Stimulated activated CD4-positive, alpha-beta T cell treated with anti-CD3 and anti-CD28 coated beads, Interleukin-4, amount 100 ng/mL, for 48 hours (primary cell): ENCODE measurements around the gene BMPR1B.
"Not testable (repeated sequence)": the region's sequence is repeated elsewhere in the genome, so short reads cannot be mapped to it uniquely, and the experiment has no call there.

Experiments used
- DNase-seq, 2 donors: peaks; one replicate each; pipeline ENCODE4 v3.0.0-alpha.2; 2020; ENCODE audit warnings: low read depth in 2 of 2

The BMPR1B gene

DNA sequence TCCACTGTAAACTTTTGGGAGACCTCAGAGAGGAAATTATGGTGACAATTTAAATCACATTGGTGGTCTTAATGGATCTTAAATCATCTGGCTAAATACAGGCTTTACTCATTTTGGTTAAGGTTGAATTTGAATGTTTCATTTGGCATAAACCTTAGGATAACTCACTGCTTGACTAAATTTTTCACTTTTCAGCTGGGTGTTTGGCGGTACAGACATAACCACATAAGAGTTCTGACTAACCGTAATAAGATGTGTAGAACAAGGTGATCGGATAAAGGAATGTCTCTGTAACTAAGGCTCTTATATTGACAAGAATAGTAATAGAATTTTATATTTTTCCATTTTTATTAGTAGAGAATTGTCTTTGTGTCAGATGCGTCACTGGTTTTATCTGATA lies 281.0 kb downstream of the BMPR1B start:
- DNase-seq, result no peak

DNA sequence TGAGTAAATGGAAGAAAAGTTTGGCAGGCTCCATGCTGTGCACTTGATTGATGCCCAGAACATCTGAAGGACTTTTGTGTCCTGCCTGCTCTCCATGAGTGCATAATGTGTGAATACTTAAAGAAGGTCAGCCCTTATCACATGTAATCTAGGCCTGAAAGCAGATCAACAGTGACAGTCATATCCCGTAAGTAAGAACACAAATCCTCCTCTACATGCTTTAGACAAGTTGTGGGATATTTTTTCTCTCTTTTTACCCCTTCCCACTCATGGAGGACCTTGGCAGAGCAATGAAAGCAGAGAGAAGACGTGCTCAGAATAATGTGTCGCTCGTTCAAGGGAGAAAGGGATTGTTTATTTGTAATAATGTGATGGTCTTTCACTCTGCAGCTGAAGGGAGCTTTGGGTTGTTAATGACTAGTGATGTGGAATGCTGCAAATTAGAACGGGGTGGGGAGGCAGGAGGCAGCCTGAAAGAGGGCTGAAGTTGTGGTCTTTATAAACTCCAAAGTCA lies 286.6 kb downstream of the BMPR1B start:
- no peak for DNase-seq

DNA sequence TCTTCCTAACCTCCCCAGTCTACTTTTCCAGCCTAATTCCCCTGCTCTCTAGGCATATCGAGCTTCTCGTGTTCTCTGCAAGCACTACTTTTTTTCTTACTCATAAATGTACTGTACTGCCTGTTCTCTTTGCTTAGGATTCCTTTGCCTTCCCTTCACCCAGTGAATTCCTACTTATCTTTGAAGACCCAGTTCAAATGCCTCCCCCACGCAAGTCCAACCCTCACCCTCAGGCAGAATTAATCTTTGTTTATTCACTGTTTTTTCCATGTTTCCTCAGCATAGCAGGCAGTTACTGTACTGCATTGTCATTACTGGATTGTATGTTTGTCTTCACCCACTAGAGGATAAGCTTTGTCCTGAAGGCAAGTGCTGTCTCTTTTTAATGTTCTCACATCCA lies 287.7 kb downstream of the BMPR1B start:
- no peak for DNase-seq

DNA sequence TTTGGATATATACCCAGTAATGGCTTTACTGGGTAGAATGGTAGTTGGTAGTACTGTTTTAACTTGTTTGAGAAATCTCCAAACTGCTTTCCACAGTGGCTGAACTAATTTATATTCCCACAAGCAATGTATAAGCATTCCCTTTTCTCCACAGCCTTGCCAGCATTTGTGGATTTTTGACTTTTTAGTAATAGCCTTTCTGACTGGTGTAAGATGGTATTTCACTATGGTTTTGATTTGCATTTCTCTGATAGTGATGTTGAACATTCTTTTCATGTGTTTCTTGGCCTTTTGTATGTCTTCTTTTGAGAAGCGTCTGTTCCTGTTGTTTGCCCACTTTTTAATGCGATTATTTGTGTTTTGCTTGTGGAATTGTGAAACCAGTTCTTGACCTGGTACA lies 290.5 kb downstream of the BMPR1B start:
- DNase-seq, result no peak

DNA sequence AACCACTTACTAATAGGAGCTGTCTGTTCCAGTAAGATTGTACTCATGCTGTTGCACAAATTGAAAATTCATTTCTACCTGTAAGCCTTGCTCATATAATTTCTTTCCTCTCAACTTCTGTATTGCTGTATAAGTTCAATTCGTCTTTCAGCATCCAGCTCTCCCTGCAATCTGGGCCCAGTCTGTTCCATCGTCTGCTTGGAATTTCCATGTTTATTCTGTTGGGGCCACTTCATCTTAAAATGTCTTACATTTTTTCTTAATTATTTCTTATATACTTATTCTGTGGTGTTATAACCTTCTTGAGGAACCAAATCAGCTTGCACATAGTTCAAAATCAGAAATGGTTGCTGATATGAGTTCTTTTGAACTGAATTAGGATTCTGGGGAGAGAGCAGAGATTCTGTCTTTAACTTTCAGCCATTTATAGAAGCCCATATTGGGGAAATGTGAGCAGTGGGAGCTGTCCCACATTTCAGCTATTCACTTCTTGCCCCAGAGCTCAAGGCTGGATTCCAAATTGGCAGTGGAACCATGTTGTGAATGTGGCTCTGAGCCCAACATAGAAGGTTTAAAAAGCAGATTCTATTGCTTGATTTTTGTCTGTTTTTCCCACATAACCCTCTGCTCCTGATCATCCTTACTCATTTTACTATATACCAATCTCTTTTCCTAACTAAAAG lies 291.9 kb downstream of the BMPR1B start:
- no peak for DNase-seq

DNA sequence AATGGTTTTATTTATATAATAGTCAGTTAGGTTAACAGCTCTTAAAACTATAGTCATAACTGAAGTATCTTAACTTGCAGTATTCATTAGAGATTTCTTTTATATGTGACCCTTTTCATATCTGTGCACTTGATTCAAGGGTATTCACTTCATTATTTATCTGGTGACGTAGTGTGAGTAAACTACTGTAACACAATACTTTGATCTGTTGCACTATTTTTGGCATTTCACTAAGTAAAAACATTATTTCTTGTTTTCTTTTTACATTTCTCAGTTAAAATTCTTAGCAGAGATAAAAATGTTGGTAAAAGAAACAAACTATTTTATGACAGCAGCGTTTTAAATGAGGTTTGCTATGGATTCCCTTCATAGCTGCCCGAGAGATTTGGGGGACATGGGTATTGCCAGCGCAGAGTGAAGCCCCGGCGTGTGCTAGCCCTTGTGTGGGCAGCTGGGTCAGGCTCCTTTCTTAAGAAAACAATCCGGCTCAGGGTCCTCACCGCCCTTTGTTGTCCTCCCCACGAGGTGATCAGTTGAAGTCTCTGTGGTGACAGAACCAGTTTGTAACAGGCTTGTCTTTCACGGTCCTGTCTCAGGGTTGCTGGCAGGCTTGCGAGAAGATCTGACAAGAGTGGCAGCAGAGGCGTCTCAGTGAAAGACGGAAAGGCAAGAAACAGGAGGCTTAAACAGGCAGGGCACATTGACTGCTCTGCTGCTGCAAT lies 293.4 kb downstream of the BMPR1B start:
- DNase-seq, result no peak

DNA sequence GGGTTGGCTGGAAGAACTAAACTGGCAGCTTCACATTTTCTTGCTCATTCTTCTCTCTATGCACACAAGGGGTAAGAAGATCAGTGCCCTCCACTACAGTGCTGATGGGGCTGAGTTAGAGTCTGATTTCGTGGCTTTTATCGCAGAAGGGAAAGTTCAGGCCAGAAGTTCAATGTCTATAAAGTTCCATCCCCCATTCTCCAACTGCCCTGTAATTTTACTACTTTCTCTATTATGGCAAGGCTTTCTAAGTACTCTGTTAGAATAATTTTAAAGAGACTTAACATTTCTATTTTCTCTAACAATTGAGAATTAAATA lies 293.9 kb downstream of the BMPR1B start:
- DNase-seq, result no peak

DNA sequence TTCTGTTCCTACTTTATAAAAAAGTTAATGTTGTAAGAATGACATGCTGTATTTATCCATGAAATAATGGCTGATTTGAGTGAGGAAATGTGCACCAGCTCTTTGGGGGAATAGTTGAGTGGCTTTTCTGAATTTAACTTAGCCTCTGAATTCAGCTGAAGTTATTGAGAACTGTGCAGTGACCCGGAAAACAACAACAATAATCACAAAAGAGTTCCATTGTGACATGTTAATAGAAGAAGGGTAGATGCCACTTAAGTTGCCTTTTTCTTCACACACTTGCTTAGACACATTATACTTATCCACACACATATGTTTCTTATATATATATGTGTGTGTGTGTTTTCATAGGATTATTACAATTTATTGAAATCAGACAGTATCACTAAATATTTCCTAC lies 301.2 kb downstream of the BMPR1B start:
- no peak for DNase-seq

DNA sequence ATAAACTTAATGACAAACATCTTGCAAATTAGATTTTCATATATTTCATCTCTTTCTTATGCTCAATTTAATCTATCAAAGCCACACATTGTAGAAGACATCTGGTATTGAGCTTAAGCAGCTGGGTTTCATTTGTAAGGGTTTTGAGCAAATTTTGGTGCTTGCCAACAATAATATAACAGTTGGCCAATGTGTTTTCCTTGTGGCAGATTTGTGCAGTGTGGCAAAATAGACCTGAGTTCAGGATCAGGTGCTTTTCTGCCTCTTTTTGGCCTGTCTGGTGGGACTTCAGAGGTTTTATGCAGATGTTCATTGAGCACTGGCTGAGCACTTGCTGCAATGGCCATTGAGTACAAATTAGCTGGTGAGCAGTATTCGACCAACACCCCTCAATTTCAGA lies 301.9 kb downstream of the BMPR1B start:
- no peak for DNase-seq

DNA sequence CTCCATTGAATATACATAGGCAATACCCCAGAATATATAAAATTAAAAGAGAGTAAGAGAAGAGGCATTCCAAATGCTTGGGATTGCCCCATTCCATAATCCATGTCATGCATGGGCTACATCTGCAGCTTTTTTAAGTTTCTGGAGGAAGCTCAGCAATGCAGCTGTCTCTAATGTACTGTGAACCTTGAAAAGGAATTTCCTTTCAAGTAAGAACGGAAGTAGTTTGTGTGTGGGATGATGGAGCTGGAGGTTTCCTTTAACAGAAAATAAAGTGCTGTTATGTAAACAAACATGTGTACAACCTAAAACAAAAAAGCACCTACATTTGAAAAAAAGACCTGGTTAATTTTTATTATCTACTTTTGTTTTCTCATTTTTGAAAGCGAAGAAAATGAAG lies 303.5 kb downstream of the BMPR1B start:
- no peak for DNase-seq

DNA sequence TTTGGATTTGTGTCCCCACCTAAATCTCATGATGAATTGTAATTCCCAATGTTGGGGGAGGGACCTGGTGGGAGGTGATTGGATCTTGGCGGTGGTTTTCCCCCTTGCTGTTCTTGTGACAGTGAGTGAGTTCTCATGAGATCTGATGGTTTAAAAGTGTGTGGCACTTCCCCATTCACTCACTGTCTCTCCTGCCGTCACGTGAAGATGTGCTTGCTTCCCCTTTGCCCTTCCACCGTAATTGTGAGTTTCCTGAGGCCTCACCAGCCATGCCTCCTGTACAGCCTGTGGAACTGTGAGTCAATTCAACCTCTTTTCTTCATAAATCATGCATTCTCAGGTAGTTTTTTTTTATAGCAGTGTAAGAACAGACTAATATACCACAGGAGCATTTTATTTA lies 304.0 kb downstream of the BMPR1B start:
- not testable (repeated sequence) for DNase-seq

DNA sequence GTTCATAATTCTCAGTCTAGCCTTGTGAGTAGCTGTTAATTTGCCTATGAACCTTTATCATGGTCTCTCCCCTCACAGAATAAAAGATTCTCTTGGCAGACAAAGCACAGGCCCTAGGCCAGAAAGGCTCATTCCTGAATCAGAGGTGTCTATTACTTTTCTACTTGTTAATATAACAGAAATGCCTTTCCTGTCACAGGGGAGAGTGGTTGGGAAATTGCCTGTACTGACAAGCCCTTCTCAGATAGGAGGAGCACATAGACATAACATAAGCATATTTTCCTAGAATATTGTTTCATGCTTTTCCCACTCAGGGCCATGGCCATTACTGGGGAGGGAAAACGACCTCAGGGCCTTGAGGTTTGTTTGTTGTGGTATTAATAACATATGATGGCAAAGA lies 308.3 kb downstream of the BMPR1B start:
- DNase-seq, result no peak

DNA sequence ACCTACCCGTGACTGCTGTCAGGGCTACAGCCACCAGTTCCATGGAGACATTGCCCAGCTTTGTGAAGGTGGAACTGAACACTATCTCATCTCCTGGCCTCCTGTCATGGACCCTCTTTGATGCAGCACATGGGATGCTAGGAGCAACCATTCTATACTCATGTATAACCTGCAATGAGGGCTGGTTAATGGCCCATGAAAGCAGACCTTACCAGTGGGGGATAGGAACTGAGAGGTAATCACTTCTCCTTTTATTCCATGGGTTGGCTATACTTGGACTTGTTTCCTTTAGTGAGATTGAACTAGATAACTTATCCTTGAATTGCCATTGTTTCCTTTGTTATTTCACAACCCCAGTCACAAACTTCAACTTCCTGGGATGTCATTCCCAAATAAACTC lies 310.6 kb downstream of the BMPR1B start:
- DNase-seq, result no peak

DNA sequence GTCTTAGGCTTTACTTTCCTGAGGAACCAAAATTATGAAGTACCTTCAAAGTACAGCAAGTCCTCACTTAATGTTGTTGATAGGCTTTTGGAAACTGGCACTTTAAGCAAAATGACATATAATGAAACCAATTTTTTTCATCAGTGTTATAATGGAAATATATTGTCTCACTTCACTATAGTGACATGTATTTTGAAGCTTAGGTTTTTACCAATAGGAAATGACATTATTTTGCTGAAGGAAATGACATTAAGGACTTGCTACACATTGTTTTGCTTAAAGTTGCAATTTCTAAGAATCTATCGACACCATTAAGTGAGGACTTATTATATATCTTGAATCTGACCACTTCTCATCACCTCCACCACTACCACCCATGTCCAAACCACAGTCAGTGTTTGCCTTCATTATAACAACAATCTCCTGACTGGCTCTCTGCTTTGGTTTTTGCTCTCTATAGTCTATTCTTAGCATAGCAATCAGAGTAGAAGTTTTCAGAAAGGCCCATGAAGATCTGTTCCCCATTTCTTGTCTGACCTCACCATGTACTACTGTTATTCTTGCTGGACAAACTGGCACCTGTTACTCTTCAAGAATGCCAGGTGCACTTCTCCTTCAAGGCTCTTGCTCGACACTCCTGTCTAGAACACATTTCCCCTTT lies 311.2 kb downstream of the BMPR1B start:
- DNase-seq, result no peak

DNA sequence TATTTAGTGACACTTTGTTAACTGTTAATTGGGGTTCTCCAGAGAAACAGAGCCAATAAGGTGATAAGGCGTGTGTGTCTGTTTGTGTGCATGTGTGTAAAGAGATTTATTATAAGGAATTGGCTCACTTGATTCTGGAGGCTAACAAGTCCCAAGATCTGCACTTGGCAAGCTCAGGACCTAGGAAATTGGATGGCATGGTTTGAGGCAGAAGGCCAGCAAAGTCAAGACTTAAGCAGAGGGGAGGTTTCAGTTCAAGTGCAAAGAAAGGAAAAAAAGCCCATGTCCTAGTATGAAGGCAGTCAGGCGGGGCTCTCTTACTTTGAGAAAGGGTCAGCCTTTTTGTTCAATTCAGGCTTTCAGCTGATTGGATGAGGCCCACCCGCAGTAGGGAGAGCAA lies 314.1 kb downstream of the BMPR1B start:
- DNase-seq, result no peak

DNA sequence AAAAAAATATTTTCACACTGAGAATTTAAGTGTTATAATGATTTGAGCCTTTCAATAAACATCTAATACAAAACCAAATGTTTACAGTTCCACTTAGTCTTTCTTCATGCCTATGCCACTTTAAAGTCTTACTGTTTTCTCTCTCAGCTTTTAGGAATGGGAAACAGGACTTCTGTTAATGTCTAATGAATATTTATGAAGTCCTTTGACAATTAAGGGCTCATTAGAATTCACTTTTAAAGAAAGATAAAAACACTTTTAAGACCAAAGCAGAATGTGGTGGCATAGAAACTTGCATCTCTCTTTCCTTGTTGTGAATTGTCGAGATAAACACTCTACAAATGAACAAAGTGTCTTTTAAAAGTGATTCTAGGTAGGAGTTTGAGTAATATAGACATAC lies 315.9 kb downstream of the BMPR1B start:
- DNase-seq, result no peak

DNA sequence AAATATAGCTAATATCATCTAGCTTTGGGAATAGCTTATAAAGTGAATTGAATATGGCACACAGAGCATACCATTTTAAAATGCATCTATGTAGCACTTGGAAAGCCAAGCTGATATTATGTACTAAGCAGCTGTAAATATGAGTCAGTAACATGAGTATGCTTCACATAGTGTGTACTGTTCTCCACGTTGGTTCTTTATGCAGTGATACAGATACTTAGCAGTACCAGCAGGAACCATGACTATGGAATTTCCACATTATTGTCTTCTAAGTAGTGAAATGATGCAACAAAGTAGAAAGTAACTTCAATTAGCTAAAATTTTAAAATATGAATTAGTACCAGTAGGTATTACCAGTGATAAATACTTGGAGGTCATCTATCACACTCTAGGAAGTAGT lies 320.1 kb downstream of the BMPR1B start:
- no peak for DNase-seq

DNA sequence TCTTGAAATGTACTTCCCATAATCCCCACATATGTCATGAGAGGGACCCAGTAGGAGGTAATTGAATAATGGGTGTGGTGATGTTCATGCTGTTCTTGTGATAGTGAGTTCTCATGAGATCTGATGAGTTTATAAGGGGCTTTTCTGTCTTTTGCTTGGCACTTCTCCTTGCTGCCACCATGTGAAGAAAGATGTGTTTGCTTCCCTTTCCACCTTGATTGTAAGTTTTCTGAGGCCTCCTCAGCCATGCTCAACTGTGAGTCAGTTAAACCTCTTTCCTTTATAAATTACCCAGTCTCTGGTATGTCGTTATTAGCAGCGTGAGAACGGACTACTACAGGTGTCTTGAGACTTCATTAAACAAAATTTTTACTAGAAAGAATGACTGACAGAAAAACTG lies 323.2 kb downstream of the BMPR1B start:
- DNase-seq, result no peak

DNA sequence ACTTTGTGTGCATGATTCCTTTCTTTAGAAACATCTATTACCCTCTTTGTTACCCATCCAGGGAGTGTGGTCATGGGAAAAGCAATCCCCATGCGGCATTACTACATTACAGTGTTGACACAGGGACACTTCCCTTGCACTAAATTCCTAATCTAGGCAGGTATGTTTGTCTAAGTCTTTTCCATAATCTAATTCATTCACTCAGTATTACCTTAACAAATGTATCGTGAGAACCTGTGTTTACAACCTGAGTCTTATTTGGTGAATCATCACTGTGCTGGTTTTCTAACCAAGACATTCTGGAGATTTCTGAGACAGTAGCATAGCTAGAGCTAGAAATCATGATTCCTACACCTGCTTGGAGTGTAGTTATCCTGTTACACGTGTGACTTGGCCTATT lies 326.8 kb downstream of the BMPR1B start:
- DNase-seq, result no peak

DNA sequence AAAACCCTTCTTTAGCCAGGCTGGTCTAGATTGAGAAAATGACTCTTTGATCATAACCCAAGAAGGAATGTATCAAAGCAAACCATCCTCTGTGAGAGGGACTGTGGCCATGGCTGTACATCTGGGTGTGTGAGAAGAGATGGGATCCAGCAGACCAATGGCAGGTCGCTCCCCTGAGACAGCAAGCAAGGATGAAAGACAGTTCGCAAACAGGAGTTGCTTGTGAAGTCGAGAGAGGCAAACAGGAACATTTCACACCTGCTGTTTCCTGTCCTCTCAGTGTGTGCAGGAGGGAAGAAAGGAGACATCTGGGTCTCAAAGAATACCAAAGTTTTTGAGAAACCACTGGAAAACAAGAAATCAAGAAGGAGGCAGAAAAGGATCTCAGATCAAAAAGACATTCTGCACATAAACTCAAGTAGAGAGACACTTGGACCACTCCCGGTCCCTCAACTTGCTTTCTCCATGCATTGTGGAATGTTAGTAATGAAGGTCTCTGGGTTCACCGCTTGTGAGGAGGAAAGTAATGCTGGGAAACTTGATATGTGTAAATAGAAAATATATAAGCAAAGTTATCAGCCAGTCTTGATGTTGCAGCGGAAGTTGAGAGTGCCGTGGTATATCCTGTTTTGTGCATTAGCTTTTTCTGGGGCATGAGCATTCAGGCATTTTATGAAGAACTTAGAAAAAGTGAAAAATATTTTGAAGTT lies 327.5 kb downstream of the BMPR1B start:
- no peak for DNase-seq

DNA sequence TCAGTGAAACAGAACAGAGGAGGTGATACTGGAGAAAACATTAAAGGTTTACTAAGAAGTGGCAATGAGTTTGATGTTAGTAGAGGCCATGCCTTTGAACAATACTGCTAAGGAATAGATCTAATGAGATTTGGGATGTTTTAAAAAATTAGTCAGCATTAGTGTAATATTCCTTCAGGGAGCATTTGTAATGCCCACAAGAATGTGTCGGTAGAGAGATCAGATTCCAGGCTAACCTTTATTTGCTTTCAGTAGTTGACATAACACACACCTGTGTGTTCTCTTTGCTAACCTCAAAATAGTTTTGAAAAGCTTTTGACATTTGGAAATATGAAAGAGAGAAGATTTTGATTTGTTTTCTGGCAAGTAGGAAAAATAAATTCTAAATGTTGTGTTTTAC lies 328.8 kb downstream of the BMPR1B start:
- DNase-seq, result no peak

DNA sequence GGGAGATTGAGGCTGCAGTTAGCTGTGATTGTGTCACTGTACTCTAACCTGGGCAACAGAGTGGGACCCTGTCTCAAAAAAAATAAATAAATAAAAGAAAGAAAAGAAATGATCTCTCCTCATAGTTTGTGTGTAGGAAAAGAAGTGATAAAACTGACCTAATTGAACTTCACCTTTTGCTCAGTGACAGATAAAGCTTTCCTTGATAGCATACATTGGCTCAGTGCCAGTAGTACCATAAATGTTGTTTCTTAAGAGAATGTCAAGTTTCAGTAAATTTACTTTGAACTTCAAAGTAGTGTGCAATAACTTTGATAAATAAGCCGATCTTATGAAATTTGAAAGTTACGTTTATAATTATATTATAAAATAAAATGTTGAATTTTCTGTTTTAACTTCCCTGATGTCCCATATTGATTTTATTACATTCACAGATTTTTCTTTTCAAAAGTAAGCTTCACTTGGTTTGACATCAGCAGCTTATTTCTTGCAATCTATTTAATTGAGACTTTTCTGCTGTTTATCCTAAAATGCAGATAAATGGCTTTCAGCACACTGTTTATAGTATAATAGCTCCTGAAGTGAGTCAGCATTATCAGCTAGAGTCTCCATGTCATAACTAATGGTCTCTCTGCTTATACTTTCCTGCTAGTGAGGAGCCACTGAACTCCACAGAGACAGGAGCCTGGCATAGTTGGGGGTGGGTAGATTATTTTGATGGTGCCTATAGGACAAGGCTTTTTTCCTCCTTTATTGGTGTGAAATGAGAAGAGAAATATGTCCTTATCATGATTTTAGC lies 330.1 kb downstream of the BMPR1B start:
- DNase-seq, result no peak
